Fibroblast of lung (primary cell): ENCODE measurements around the gene TDG.

Experiments used
- EZH2 ChIP-seq: IDR thresholded peaks from 2 replicates; pipeline ENCODE4 v1.5.1; 2012; ENCODE audit warnings: low read length, control low read depth, mild to moderate bottlenecking; ENCODE audit errors: missing control alignments
- TF ChIP-seq, protein P1 (sequence below), 2 donors: IDR thresholded peaks in 1 of 2; conservative IDR thresholded peaks in 1 of 2; 1 replicate in 1 of 2; 2 replicates in 1 of 2; pipeline ENCODE4 v1.5.1; 2011 to 2012; ENCODE audit warnings: low read length in 2 of 2, control low read depth in 1 of 2, inconsistent platforms in 1 of 2, low read depth in 1 of 2, mild to moderate bottlenecking in 1 of 2

DNA sequence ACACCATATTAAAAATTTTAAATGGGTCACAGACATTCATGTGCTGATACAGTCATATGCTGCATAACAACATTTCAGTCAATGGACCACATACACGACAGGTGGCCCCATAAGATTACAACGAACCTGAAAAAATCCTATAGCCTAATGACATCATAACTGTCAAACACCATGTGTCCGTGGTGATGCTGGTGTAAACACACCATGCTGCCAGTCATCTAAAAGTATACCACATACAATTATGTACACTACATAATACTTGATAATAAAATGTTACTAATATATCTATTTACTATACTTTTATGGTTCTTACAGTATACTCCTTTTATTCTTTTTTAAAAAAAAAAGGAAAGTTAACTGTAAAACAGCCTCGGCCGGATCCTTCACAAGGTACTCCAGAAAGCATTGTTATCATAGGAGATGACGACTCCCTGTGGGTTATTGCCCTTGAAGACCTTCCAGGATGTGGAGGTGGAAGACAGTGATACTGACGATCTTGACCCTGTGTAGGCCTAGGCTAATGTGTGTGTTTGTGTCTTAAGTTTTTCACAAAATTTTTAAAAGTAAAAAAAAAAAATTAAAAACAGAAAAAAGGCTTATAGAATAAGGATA lies 5.0 kb upstream of the TDG start:
- TF ChIP-seq, protein P1, sequence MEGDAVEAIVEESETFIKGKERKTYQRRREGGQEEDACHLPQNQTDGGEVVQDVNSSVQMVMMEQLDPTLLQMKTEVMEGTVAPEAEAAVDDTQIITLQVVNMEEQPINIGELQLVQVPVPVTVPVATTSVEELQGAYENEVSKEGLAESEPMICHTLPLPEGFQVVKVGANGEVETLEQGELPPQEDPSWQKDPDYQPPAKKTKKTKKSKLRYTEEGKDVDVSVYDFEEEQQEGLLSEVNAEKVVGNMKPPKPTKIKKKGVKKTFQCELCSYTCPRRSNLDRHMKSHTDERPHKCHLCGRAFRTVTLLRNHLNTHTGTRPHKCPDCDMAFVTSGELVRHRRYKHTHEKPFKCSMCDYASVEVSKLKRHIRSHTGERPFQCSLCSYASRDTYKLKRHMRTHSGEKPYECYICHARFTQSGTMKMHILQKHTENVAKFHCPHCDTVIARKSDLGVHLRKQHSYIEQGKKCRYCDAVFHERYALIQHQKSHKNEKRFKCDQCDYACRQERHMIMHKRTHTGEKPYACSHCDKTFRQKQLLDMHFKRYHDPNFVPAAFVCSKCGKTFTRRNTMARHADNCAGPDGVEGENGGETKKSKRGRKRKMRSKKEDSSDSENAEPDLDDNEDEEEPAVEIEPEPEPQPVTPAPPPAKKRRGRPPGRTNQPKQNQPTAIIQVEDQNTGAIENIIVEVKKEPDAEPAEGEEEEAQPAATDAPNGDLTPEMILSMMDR (conservative IDR thresholded peaks at IDR 0.05 in 1 of 2, IDR thresholded peaks at IDR 0.05 in 1 of 2; ENCODE audit: low read depth in 1 of 2, low read length in 2 of 2): no peak
- TF ChIP-seq EZH2: no peak
